Smooth muscle cell (in vitro differentiated cells): ENCODE results near the gene SLC25A45. TPM values are rescaled to one million over a fixed set of nuclear protein-coding genes. Genes with fewer than 3 reads are reported as not detected.

Source experiments
- DNase-seq: peaks from one replicate; lab custom pipeline; 2025; ENCODE audit not compliant: unreplicated experiment; lab: John Stamatoyannopoulos, UW
- H2AFZ ChIP-seq: fragments of 200-600 bp; sonication (generic); 2 replicates; pipeline ENCODE4 v1.6.0; 2016; ENCODE audit warnings: antibody characterized with exemption, low read depth, mild to moderate bottlenecking
- H3F3A ChIP-seq: fragments of 200-600 bp; sonication (generic); 2 replicates; pipeline ENCODE4 v1.6.0; 2017; ENCODE audit warnings: antibody characterized with exemption, low read depth
- H3K27ac ChIP-seq: fragments of 200-600 bp; sonication (generic); 2 replicates; pipeline ENCODE4 v1.5.1; 2016; ENCODE audit warnings: low read depth, mild to moderate bottlenecking
- H3K27me3 ChIP-seq: fragments of 200-600 bp; sonication (generic); 2 replicates; pipeline ENCODE4 v1.6.1; 2016; ENCODE audit warnings: low read depth, mild to moderate bottlenecking
- H3K36me3 ChIP-seq: fragments of 200-600 bp; sonication (generic); 2 replicates; pipeline ENCODE4 v1.5.1; 2016; ENCODE audit warnings: low read depth
- H3K4me1 ChIP-seq: fragments of 200-600 bp; sonication (generic); 2 replicates; pipeline ENCODE4 v1.5.1; 2016; ENCODE audit warnings: low read depth
- H3K4me2 ChIP-seq: fragments of 200-600 bp; sonication (generic); 2 replicates; pipeline ENCODE4 v1.6.0; 2016; ENCODE audit warnings: mild to moderate bottlenecking
- H3K4me3 ChIP-seq: fragments of 200-600 bp; sonication (generic); 2 replicates; pipeline ENCODE4 v1.5.1; 2016; ENCODE audit warnings: mild to moderate bottlenecking
- H3K79me2 ChIP-seq: fragments of 200-600 bp; sonication (generic); 2 replicates; pipeline ENCODE4 v1.6.0; 2016; ENCODE audit warnings: low read depth, mild to moderate bottlenecking
- H3K9ac ChIP-seq: fragments of 200-600 bp; sonication (generic); 2 replicates; pipeline ENCODE4 v1.6.0; 2016; ENCODE audit warnings: low read depth
- H3K9me3 ChIP-seq: fragments of 200-600 bp; sonication (generic); replicated peaks from 2 replicates; pipeline ENCODE4 v1.5.1; 2016; ENCODE audit warnings: low read depth
- H4K20me1 ChIP-seq: fragments of 200-600 bp; sonication (generic); 2 replicates; pipeline ENCODE4 v1.6.0; 2016; ENCODE audit warnings: low read depth
- CTCF ChIP-seq: fragments of 200-600 bp; sonication (generic); IDR thresholded peaks from 2 replicates; pipeline ENCODE4 v1.5.1; 2017; ENCODE audit warnings: borderline replicate concordance, mild to moderate bottlenecking, antibody characterized with exemption; ENCODE audit not compliant: insufficient read depth, poor library complexity, severe bottlenecking
- WGBS: methylation state at CpG from one replicate; pipeline ENCODE4 v1.1.7; 2016; ENCODE audit warnings: low lambda C conversion rate; 5-methylcytosine and 5-hydroxymethylcytosine counted together
- polyA plus RNA-seq: library from polyadenylated mRNA; unstranded; fragments of >200 nt; fragmentation: Nextera tagmentation; extraction: Ambion mirVana; gene quantifications from 2 replicates; pipeline ENCODE4 v1.2.1, GENCODE V29; 2016
- total RNA-seq: library from RNA; depleted of rRNA; stranded (reverse); fragments of >200 nt; gene quantifications from 2 replicates; pipeline ENCODE4 v1.2.3, GENCODE V29; 2014

The SLC25A45 gene
- total and polyA plus RNA-seq, 2 experiments from 2014 or later = 0.81 to 3.4 TPM

- Histone ChIP-seq H3K4me1 (peaks cover 6% of the 10 kb centered on the region), H3K4me3 (peak overlapping the region; percentile 88)
Measured at GRCh38 chr11:65427691-65428577, 45.5 kb upstream of the SLC25A45 start.

GRCh38 chr11:65426839-65427690 lies 44.6 kb upstream of the SLC25A45 start:
- no peak for DNase-seq
- peaks cover 6% of the 10 kb centered on the region for H3K4me1 ChIP-seq
- H3K4me3 ChIP-seq = peak overlapping the region; percentile 88
- peaks cover 94% of the 10 kb centered on the region for H4K20me1 ChIP-seq
- no peak for TF ChIP-seq CTCF
- H2AFZ ChIP-seq = no peak overlapping the region
- no peaks in the 10 kb centered on the region for H3K27me3 ChIP-seq
- H3K27ac ChIP-seq = peak overlapping the region; percentile 100
- peaks cover 95% of the 10 kb centered on the region for H3K79me2 ChIP-seq
- H3F3A ChIP-seq = peaks cover 72% of the 10 kb centered on the region
- no peaks in the 10 kb centered on the region for H3K36me3 ChIP-seq
- 31% methylated on average over 10 of the region's 10 CpGs for WGBS
- H3K4me2 ChIP-seq = peak overlapping the region; percentile 99
- H3K9ac ChIP-seq = peak overlapping the region; percentile 99
- H3K9me3 ChIP-seq = no peaks in the 10 kb centered on the region

More at GRCh38 chr11:65427691-65428577, 45.5 kb upstream of the SLC25A45 start:
- Histone ChIP-seq H3K9me3 (no peaks in the 10 kb centered on the region), H3F3A (peaks cover 80% of the 10 kb centered on the region), H3K27ac (peak overlapping the region; percentile 100), H3K79me2 (peaks cover 100% of the 10 kb centered on the region), H3K36me3 (no peaks in the 10 kb centered on the region), H2AFZ (no peak overlapping the region), H4K20me1 (peaks cover 100% of the 10 kb centered on the region), H3K4me2 (peak overlapping the region; percentile 99), H3K27me3 (no peaks in the 10 kb centered on the region), H3K9ac (peak overlapping the region; percentile 99)
- no peak for DNase-seq
- WGBS = 54% methylated on average over 11 of the region's 11 CpGs
- no peak for TF ChIP-seq CTCF

GRCh38 chr11:65425971-65426838 lies 43.8 kb upstream of the SLC25A45 start:
- Histone ChIP-seq H3K9ac (peak overlapping the region; percentile 99), H3K27ac (peak overlapping the region; percentile 100)

More at GRCh38 chr11:65425971-65426838, 43.8 kb upstream of the SLC25A45 start:
- peaks cover 13% of the 10 kb centered on the region for H3K4me1 ChIP-seq
- no peaks in the 10 kb centered on the region for H3K9me3 ChIP-seq
- DNase-seq = no peak
- peak overlapping the region; percentile 99 for H3K4me2 ChIP-seq
- 14% methylated on average over 9 of the region's 9 CpGs for WGBS
- peaks cover 69% of the 10 kb centered on the region for H3F3A ChIP-seq
- H4K20me1 ChIP-seq = peaks cover 85% of the 10 kb centered on the region
- H2AFZ ChIP-seq = no peak overlapping the region
- no peaks in the 10 kb centered on the region for H3K36me3 ChIP-seq
- H3K4me3 ChIP-seq = peak overlapping the region; percentile 88
- H3K79me2 ChIP-seq = peaks cover 89% of the 10 kb centered on the region
- TF ChIP-seq CTCF = no peak
- H3K27me3 ChIP-seq = no peaks in the 10 kb centered on the region
